Fibroblast of skin of right biceps (primary cell): ENCODE measurements around the gene MATN3.
A peak's percentile ranks its signal among the peaks of the same experiment; 100 is the strongest.

Experiments used
- DNase-seq: peaks from one replicate; pipeline ENCODE4 v3.0.0-alpha.2; 2013

The MATN3 gene

DNA sequence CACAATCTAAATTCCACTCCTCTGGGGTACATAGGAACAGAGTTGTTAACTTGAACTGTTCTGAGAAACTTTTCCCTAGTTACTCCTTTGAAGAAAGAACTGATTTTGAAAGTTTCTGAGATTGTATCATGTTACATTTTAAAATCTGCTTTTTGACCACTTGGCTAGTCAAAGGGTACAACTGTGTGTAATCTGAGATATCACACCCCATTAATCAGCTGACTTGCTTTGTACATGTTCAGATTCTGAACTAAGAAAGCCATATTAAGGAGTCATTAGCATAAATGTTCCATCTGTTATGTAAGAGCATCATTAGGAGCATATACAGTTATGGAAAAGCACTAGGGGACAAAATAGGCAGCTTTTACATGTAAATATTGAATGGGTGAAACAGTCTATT is 18.7 kb downstream of the MATN3 start:
- DNase-seq, result no peak

DNA sequence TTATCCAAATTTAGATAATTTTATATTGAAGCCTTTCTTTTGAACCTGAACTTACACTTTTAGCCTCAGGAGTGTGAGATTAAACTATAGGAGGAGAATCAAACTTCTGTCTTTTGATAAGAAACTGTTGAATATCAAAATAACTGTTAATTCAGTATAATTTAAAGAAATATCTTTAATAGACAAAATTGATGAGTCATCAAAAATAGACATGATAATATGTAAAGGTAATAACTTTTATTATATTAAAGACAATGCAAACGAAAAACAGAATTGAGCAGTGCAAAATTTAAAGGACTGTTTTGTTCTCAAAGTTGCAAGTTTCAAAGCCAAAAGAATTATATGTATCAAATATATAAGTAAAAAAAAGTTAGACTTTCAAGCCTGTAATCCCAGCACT is 20.6 kb downstream of the MATN3 start:
- DNase-seq, result no peak

DNA sequence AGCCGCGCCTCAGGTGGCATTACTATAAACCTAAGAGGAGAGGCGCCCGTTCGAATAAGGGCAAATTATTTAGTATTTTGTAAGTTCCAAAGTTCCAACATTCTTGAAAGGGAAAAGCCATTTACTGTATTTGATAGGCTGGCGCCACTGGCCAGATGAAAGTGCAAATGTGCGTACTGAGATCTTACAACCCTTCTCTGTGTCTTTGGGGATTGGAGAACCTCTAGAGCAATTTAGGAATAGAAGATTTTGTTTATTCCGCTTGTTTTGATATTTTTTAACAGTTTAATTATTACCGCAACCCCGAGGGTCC is 22.1 kb downstream of the MATN3 start:
- no peak for DNase-seq

DNA sequence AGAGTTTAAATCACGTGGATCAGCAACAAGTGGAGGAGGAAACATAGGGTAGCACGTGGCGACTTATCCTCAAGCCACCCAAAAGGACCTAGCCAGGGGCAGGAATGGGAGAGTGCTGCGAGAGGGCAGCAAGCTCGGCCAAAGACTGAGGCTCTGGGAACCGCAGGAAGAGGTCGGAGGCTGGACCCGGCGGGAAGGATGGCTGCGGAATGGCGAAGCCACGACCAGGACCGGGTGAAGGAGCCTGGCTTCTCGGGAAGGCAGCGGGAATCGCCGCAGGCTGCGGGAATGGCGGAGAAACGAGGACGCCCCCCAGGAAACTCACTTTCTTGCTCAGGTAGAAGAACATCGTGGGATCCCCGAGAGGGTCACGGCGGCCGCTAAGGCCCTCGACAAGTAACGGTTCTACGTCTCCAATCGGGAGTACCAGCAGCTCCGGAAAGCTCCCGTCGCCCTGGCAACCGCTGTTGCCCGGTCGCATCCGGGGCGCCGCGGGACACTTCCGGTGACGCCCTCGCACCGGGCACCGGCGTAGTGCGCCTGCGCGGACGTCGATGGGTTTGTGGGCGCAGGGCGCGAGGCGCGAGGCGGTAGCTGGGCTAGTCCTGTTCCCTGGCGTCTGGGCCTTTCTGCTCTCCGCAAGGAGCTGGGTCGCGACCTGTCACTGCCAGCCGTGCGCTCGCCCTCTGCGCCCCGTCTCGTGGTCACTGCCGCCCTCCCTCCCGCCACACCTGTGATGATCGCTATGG is 22.6 kb downstream of the MATN3 start, which contains the start of gene WDR35:
Gene WDR35 (minus strand): TSS at position 439 of the 749 bp plus-strand sequence. CDS start 90 bp downstream, at position 349.
- DNase-seq, result peak; percentile 86

DNA sequence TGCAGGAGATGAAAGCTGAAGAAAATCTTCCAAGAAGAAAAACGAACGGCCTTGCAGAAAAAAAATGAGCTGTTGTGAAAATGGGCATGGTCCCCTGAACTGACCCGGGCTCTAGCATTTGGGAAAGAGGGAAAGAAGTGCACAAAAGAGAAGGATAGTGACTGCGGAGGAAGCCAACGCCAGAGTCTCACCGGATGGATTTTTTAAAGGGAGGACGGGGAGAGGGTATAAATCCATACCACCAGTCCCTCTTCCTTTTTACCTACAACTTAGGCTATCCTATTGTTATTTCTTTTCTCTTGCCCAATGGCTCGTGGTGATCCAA is 23.2 kb downstream of the MATN3 start:
- no peak for DNase-seq

DNA sequence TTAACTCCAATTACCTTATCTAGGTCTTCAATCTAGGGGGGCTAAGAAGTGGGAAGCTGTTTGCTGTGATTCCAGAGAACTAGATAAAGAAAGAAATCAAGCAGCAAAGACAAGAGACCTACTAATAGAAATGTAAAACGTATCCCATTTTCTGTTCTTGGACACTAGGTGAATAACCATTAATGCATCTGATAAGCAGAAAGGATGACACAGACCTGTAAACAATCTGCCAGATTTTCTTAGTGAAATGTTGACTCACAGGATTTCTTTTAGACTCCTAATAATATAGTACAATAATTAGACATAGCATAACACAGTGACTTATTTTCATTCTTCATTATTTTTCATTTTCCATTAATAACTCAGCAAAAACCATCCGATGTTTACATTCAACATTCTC is 23.9 kb downstream of the MATN3 start:
- no peak for DNase-seq

DNA sequence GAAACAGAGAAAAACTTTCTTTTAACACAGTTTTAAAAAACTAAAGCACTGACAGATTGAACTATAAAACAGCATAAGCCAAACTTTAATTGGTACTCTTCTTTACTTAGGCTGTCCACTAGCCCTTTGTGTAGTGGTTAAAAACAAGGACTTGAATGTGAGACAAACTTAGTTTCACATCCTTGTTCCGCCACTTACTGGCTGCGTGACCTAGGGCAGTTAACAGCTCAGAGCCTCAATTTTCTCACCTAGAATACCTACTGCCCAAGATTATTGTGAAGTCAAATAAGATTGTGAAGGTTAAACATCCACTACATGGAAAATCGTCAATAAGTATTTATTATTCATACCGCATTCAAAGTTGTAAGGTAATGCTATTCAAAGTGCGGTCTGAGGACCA is 24.5 kb downstream of the MATN3 start:
- no peak for DNase-seq

DNA sequence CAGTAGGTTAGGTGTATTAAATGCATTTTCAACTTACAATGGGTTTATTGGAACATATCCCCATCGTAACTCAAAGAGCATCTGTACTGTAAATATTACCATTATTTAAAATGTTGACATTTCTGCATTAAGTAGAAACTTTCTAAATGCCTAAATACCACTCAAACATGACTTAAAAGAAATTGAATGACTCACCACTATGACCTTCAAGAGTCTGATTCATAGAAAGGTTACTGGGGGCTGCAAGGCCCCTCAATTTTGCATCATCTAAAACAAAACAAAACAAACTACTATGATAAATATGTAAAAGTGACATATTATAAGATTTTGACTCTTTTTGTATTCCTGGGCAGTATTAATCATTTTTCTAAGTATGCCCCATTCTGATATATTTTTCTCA is 30.2 kb downstream of the MATN3 start:
- DNase-seq, result peak; percentile 14

DNA sequence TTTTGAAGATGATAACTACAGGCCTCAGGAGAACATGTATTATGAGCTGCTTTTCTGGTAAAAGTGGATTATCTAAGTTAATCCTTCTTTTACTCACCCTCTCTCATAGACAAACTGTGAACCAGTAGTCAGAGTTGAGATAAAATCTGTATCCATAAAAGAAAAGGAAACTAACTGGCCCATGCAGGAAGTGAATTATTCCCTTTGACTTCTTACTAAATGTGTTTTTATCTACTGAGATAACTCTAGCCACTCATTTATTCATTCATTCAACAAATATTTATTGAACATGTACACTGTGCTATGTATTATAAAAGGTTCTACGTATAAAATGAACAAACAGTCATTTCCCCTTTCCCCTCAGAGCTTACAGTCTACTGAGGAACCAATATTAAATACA is 32.5 kb downstream of the MATN3 start:
- DNase-seq, result no peak

DNA sequence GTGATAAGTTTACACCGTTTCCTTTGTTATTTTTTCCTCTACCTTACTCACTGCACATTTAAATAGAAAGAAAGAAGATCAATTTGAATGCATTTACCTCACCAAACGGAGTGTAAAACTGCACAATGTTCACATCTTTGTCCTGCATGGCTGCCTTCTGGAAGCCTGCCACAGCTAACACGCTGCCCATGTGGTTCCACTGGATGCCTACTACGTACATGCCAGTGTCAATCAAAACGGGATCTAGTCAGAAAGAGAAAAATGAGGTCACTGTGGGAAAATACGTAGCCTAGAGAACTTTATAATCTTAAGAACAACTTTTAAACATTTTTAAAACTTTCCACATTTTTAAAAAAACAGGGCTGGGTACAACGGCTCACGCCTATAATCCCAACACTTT is 39.0 kb downstream of the MATN3 start:
- no peak for DNase-seq

DNA sequence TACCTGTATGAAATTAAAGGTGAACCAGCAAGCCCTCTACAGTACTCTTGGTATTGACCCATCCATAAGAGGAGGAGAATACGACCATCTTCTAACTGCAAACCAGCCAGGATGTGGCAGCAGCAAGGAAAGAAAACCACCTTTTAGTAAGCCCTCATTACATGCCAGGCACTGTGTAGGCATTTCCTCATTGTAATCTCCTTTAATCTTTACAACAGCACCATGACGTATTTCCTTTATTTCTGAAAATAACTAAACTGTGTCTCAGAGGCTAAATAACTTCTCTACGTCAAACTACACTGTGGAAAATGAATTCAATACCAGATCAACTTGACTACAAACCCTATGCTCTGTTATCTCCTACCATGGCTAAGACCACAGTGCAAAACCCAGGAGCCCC is 40.8 kb downstream of the MATN3 start:
- DNase-seq, result no peak

DNA sequence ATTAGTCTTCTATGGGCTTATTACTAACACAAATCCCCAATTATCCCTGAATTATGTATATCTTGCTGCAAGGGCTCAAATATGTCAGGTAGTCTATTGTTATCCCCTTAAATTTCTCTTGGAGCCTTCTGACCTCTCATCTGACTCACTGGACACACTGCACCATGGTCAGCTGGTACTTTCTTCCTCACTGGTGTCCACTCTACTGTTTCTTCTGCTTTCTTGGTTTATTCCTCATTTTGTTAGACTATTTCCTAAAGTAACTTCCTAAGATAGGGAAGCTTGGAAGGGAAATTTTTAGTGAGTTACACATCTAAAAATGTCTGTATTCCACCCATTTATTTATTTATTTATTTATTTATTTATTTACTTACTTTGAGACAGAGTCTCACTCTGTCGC is 49.1 kb downstream of the MATN3 start:
- DNase-seq, result no peak

DNA sequence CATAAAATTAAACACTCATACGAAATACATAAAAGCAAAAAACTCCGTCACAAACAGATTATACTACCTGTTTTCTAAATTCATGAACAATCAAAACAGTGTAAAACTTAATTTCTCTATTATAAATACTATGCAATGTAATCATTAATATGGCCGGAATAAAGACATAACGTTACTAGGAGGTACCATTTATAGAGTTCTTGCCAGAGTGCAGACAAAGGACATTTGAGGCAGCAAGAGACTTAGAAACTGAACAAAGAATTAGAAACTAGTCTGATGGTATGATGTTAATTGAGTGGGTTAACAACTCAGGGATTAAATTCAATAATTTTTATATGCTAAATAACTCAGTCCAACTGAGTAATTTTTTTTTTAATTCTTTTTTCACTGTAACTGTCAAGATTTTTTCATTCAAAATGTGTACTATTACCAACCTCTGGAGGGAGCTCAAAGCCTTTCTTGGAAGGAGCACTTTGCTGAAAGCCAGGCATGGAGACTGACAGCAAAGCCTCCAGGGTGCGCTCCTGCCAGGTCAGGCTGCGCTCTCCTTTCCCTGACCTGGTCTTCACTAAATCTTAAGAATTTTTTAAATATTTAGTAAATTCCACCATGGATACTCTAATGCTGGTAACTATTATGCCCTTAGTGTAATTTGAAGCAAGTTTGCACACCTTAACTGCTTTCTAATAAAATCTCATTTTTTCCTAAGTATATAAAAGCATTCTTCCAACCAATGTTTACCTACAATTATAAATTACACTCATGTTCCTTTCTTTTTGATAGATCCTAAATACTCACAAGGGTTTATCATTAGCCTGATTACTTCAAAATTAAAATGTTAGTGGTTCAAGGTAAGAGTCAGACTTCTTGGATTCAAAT is 56.7 kb downstream of the MATN3 start:
- peak; percentile 69 for DNase-seq

DNA sequence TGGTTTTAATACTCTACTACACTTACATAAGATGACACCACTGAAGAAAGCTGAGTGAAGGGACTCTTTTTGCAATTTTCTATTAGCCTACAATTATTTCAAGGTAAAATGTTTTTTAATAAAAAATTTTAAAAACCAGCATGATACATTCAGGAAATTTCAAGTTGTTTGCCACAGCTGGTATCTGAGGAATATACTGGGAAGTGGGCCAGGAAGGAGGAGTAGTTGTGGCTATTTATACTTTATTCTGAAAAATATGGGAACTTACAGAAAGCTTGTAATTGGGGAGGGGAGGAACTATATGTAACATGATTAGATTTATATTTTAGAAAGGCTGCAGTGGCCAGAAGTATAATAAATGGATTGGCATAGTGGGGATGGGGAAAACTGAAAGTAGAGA is 63.4 kb downstream of the MATN3 start:
- peak; percentile 63 for DNase-seq

DNA sequence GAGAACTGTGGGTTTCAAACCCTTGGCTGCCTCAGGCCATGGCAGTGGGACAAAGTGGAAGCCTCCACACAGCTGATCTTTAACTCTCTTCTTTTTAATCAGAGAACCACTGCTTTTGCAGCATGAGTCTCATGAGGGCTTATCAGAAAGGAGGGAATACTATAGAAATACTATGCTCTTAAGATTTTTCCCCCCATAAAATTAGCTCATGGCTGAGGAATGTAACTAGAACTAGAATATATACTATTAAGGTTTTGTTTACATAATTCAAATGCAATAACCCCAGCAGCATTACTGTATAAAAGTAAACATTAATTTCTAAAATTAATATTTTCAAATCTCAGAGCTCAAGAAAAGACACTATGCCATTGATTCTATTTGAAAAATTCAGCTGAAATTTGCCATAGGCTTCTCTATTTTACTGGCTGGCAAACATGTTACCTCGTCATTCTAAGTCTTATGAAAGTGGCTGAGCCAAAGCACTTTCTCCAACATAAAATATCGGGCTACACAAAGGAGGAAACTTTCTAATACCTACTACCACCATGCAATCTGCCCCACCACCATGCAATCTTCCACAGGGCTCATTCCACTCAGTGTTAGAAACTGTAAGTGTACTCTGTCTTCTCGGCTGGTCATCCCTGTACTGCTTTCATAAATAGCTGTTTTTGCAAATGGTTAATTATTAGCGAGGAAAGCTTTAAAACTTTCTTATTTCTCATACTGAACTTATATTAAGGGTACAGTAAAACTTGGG is 65.1 kb downstream of the MATN3 start:
- peak; percentile 7 for DNase-seq

DNA sequence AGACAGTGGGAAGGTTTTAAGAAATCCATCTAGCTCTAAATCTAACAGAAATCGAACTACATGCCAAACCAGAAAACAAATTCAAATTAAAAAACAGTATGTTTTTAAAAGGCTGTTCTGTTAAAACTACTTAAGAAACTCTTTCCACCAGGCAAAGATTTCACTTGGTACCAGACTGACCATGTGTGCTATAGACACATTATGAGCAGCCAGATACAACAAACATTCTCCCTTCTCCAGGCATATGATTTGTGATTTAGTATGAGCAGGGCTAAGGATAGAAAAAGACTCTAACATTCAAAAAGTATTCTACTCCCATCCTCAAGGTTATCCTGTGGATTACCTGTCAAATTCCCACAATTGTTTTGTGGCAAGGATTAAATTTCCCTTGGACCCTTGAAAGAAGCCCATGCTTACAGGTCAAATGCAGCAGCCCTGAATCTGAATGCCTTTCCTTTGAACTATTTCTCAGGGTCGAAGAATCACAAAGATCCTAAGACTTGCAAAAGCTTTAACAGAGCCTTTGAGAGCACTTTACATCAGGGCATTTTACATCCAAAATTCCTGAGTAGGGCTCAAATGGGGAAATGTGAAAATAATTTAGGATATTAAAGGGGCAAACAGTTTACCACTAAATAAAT is 68.1 kb downstream of the MATN3 start:
- DNase-seq, result no peak

DNA sequence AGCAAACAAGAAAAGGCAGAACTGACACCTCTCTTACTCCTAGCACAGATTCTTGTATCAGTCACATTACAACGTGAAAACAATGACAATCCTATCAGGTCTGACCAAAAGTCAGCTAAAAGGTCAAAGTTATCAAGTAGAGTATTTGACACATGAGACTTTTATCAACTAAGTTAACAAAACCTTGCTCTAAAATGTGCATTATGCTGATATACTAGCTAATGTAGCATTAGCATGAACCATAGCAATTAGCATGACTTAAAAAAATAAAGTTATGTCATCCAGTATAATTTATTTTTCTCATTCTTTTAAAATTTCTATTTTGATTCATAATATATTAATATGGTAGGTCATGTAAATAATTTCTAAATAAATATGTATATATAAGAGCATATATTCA is 69.3 kb downstream of the MATN3 start:
- no peak for DNase-seq

DNA sequence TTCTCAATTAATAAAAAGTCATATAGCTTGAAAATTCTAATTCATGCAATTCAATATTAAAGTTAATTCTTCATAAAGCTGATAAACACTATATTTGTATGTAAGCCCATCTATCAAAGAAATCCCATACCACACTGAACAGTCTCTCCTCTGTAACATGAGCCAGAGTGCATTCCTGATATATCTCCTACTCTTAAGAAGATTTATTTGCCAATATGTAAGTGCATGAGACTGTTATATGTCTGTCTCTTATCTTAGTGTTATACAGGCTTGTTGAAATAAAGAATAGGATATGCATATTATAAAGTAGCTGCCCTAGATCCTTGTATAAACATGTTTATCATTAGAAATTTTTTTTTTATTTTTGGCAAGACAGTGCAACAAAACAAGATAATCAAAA is 70.3 kb downstream of the MATN3 start:
- no peak for DNase-seq
